Adrenal gland (tissue), 5 donors: Measurements from ENCODE around the gene HEBP1.

Experiments used
- POLR2A ChIP-seq, 2 donors: fragments of 450-650 bp; IDR thresholded peaks; one replicate each; pipeline ENCODE4 v1.6.1; 2017; ENCODE audit warnings: antibody characterized with exemption in 2 of 2, mild to moderate bottlenecking in 2 of 2, moderate library complexity in 1 of 2
- TF ChIP-seq, protein P1 (sequence below), 6 experiments: fragments of 450-650 bp in 4 of 6; fragments of 200-600 bp in 2 of 6; sonication (generic) in 1 of 6; IDR thresholded peaks; 1 replicate in 5 of 6; 2 replicates in 1 of 6; pipeline versions ENCODE4 v1.5.1 to v1.8.0; 2016 to 2021; ENCODE audit warnings: antibody characterized with exemption in 6 of 6, mild to moderate bottlenecking in 2 of 6, moderate library complexity in 1 of 6
- donor health status: DM: no; HTN: no; CAD: no.

DNA sequence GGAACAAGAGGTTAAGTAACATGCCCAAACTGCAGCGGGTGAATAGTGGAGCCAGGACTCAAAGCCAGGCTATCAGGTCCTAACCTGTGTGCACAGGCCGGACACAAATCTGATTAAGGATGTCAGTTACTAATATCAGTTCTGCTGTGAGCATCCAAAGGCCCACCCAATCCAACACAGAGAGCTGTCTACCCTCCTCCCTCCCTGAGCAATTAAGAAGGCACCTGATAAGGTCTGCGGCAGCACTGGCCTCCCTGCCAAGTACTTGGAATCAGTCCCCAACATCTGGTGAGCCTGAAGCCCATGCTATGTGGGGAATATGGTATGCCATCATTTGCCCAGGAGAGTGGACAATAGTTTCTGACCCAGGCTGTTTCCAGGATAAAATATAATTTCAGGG, 3.9 kb downstream of the HEBP1 start:
- TF ChIP-seq, protein P1, sequence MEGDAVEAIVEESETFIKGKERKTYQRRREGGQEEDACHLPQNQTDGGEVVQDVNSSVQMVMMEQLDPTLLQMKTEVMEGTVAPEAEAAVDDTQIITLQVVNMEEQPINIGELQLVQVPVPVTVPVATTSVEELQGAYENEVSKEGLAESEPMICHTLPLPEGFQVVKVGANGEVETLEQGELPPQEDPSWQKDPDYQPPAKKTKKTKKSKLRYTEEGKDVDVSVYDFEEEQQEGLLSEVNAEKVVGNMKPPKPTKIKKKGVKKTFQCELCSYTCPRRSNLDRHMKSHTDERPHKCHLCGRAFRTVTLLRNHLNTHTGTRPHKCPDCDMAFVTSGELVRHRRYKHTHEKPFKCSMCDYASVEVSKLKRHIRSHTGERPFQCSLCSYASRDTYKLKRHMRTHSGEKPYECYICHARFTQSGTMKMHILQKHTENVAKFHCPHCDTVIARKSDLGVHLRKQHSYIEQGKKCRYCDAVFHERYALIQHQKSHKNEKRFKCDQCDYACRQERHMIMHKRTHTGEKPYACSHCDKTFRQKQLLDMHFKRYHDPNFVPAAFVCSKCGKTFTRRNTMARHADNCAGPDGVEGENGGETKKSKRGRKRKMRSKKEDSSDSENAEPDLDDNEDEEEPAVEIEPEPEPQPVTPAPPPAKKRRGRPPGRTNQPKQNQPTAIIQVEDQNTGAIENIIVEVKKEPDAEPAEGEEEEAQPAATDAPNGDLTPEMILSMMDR (IDR thresholded peaks at IDR 0.05) = no peak
- no peak for TF ChIP-seq POLR2A (IDR thresholded peaks at IDR 0.05)
